Mesenchymal stem cell (in vitro differentiated cells and primary cell): ENCODE results near the gene CHIA. TPM values are rescaled to one million over a fixed set of nuclear protein-coding genes. Genes with fewer than 3 reads are reported as not detected.
A peak's percentile ranks its signal among the peaks of the same experiment; 100 is the strongest.

Experiments
- DNase-seq: peaks from one replicate; pipeline ENCODE4 v3.0.0-alpha.2; 2013
- H2AFZ ChIP-seq: one replicate; pipeline ENCODE4 v1.6.1; 2013; ENCODE audit warnings: low read depth, mild to moderate bottlenecking, control low read depth, inconsistent platforms, low read length, moderate library complexity
- H2AK5ac ChIP-seq: 2 replicates; pipeline ENCODE4 v1.6.1; 2013; ENCODE audit warnings: low read length, moderate library complexity, mild to moderate bottlenecking, inconsistent platforms; ENCODE audit not compliant: severe bottlenecking
- H2BK120ac ChIP-seq: one replicate; pipeline ENCODE4 v1.6.1; 2013; ENCODE audit warnings: low read depth, mild to moderate bottlenecking, inconsistent platforms, low read length, moderate library complexity
- H2BK12ac ChIP-seq, 2 experiments: one replicate each; pipeline ENCODE4 v1.6.1; 2013; ENCODE audit warnings: inconsistent platforms in 2 of 2, low read length in 2 of 2, mild to moderate bottlenecking in 2 of 2, moderate library complexity in 2 of 2, control low read depth in 1 of 2
- H2BK15ac ChIP-seq: one replicate; pipeline ENCODE4 v1.6.1; 2013; ENCODE audit warnings: mild to moderate bottlenecking, low read depth, inconsistent platforms; ENCODE audit not compliant: poor library complexity, severe bottlenecking
- H2BK5ac ChIP-seq: 2 replicates; pipeline ENCODE4 v1.6.1; 2013; ENCODE audit warnings: low read depth, mild to moderate bottlenecking, low read length, control low read depth, inconsistent platforms; ENCODE audit not compliant: poor library complexity, severe bottlenecking
- H3K14ac ChIP-seq, 2 experiments: one replicate each; pipeline ENCODE4 v1.6.1; 2013; ENCODE audit warnings: inconsistent platforms in 2 of 2, low read length in 2 of 2, control low read depth in 1 of 2, mild to moderate bottlenecking in 1 of 2, moderate library complexity in 1 of 2
- H3K18ac ChIP-seq, 2 experiments: one replicate each; pipeline ENCODE4 v1.6.1; 2013; ENCODE audit warnings: inconsistent platforms in 2 of 2, low read length in 2 of 2, control low read depth in 1 of 2, low read depth in 1 of 2, mild to moderate bottlenecking in 1 of 2
- H3K23ac ChIP-seq, 2 experiments: one replicate each; pipeline ENCODE4 v1.6.1; 2013; ENCODE audit warnings: inconsistent platforms in 2 of 2, low read length in 2 of 2, mild to moderate bottlenecking in 2 of 2, moderate library complexity in 2 of 2, control low read depth in 1 of 2
- H3K27ac ChIP-seq: 2 replicates; pipeline ENCODE4 v1.5.1; 2013; ENCODE audit warnings: mild to moderate bottlenecking, moderate library complexity, low read length, control low read depth, inconsistent platforms; ENCODE audit not compliant: poor library complexity, severe bottlenecking
- H3K27me3 ChIP-seq, 2 experiments: 2 replicates each; pipeline versions ENCODE4 v1.6.1 to v1.7.0; 2013; ENCODE audit warnings: low read length in 2 of 2, mild to moderate bottlenecking in 2 of 2, moderate library complexity in 2 of 2, control low read depth in 1 of 2, inconsistent platforms in 1 of 2; ENCODE audit not compliant: control insufficient read depth in 1 of 2, insufficient read depth in 1 of 2
- H3K36me3 ChIP-seq, 2 experiments: 2 replicates each; pipeline versions ENCODE4 v1.6.1 to v1.7.0; 2013; ENCODE audit warnings: low read length in 2 of 2, control low read depth in 1 of 2, inconsistent platforms in 1 of 2, low read depth in 1 of 2, mild to moderate bottlenecking in 1 of 2; ENCODE audit not compliant: insufficient read depth in 2 of 2, control insufficient read depth in 1 of 2
- H3K4ac ChIP-seq, 2 experiments: one replicate each; pipeline ENCODE4 v1.6.1; 2013; ENCODE audit warnings: inconsistent platforms in 2 of 2, low read length in 2 of 2, mild to moderate bottlenecking in 2 of 2, moderate library complexity in 2 of 2, control low read depth in 1 of 2, low read depth in 1 of 2
- H3K4me1 ChIP-seq: 2 replicates; pipeline ENCODE4 v1.6.1; 2013; ENCODE audit warnings: low read depth, low read length, control low read depth; ENCODE audit not compliant: control insufficient read depth, insufficient read depth
- H3K4me2 ChIP-seq: 2 replicates; pipeline ENCODE4 v1.6.1; 2013; ENCODE audit warnings: low read length, mild to moderate bottlenecking, inconsistent platforms; ENCODE audit not compliant: poor library complexity, severe bottlenecking
- H3K4me3 ChIP-seq, 2 experiments: 2 replicates each; pipeline versions ENCODE4 v1.5.1 to v1.7.0; 2013; ENCODE audit warnings: low read length in 2 of 2, mild to moderate bottlenecking in 2 of 2, control low read depth in 1 of 2, low read depth in 1 of 2; ENCODE audit not compliant: insufficient read depth in 1 of 2
- H3K79me1 ChIP-seq: replicated peaks from 2 replicates; pipeline ENCODE4 v1.6.1; 2013; ENCODE audit warnings: mild to moderate bottlenecking, control low read depth, low read length, inconsistent platforms; ENCODE audit not compliant: poor library complexity, severe bottlenecking
- H3K9ac ChIP-seq: 2 replicates; pipeline ENCODE4 v1.7.0; 2013; ENCODE audit warnings: mild to moderate bottlenecking, low read length, moderate library complexity
- H3K9me3 ChIP-seq: 2 replicates; pipeline ENCODE4 v1.7.0; 2013; ENCODE audit warnings: mild to moderate bottlenecking, low read length; ENCODE audit not compliant: control insufficient read depth
- H4K8ac ChIP-seq: one replicate; pipeline ENCODE4 v1.6.1; 2013; ENCODE audit warnings: inconsistent platforms, mild to moderate bottlenecking, low read length, moderate library complexity
- H4K91ac ChIP-seq: one replicate; pipeline ENCODE4 v1.6.1; 2013; ENCODE audit warnings: mild to moderate bottlenecking, low read length, inconsistent platforms
- whole genome bisulfite sequencing: methylation state at CpG from one replicate; pipeline ENCODE4 v1.1.7; 2013; ENCODE audit warnings: mixed read lengths; 5-methylcytosine and 5-hydroxymethylcytosine counted together
- polyA plus RNA-seq, 2 experiments: library from polyadenylated mRNA; stranded (reverse); fragments of 200-250 nt; gene quantifications; one replicate each; pipeline ENCODE4 v1.2.3, GENCODE V29; 2013

The CHIA gene
- polyA plus RNA-seq (2013, experiment 1 of 2): not detected
- polyA plus RNA-seq (2013, experiment 2 of 2): not detected

DNA sequence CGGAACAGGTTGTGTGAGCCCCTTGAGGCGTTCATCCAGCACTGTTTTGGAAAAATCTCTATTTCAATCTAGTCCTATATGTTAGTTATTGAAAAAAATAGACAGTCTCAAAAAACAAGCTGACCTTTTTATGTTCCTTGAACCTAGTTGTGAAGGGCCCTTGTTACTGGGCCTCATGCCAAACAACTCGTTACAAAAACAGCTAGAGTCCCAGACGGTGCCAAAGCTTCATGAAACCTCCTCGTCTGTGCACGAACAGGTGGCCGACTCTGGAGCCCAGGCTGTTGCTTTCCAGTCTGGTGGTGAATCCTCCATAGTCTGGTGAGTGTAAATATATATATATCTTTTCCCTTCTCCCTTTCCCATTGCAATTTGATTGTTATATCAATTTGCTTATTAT is at the start of gene CHIA:
Gene CHIA (plus strand): TSS at position 222 of the 400 bp plus-strand sequence. CDS start 19,617 bp downstream, outside the sequence.
- Histone ChIP-seq H3K79me1 (no peaks in the 10 kb centered on the region), H3K27me3 (peaks cover 0 to 4% of the 10 kb centered on the region in 2 experiments), H2BK5ac (no peak within 1 kb of the TSS), H3K4me2 (no peak within 1 kb of the TSS), H2BK15ac (no peak within 1 kb of the TSS), H3K4me3 (no peak within 1 kb of the TSS), H2BK120ac (no peak within 1 kb of the TSS), H3K9me3 (no peaks in the 10 kb centered on the region), H2AK5ac (no peak within 1 kb of the TSS), H3K9ac (no peak within 1 kb of the TSS), H3K18ac (no peak within 1 kb of the TSS), H3K14ac (no peak within 1 kb of the TSS), H3K4me1 (no peaks in the 10 kb centered on the region), H2BK12ac (no peak within 1 kb of the TSS), H4K8ac (no peak within 1 kb of the TSS), H2AFZ (no peak within 1 kb of the TSS), H3K27ac (no peak within 1 kb of the TSS), H3K36me3 (no peaks in the 10 kb centered on the region), H3K4ac (no peak within 1 kb of the TSS), H4K91ac (no peak within 1 kb of the TSS), H3K23ac (no peak within 1 kb of the TSS)
- whole genome bisulfite sequencing: 89% methylated on average over 1 of the region's 7 CpGs
- no peak for DNase-seq

DNA sequence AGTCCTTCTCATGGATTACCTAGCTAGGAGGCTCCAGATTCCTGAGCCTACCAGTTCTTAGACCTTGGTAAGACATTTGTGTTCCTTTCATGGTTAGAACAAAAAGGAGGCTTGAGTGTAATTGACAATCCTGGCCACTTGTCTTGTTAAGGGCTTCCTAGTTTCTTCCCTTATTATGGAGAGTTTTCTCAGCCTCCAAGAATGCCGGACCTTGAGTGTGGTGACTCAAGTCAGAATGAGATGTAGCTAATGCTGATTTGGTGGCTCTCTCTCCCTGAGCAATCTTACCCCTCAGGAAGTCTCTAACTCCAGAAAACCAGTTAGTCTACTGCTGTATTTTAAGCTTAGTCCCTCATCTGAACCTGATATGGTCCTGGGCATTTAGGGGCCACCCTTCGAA is 48.9 kb upstream of the CHIA start:
- H3K9ac ChIP-seq: no peak overlapping the region
- no peak overlapping the region for H3K4me3 ChIP-seq
- no peak overlapping the region for H2AFZ ChIP-seq
- no peak for DNase-seq
- no peak overlapping the region for H4K8ac ChIP-seq
- H3K14ac ChIP-seq: no peak overlapping the region
- H3K4me1 ChIP-seq: no peaks in the 10 kb centered on the region
- H3K4me2 ChIP-seq: no peak overlapping the region
- H2BK12ac ChIP-seq: no peak overlapping the region
- peaks cover 0 to 11% of the 10 kb centered on the region in 2 experiments for H3K27me3 ChIP-seq
- no peak overlapping the region for H3K23ac ChIP-seq
- no peak overlapping the region for H2BK120ac ChIP-seq
- no peak overlapping the region for H3K27ac ChIP-seq
- H2BK5ac ChIP-seq: no peak overlapping the region
- H3K36me3 ChIP-seq: no peaks in the 10 kb centered on the region
- H3K4ac ChIP-seq: no peak overlapping the region
- no peaks in the 10 kb centered on the region for H3K79me1 ChIP-seq
- no peak overlapping the region for H4K91ac ChIP-seq
- WGBS: 71% methylated on average over 2 of the region's 2 CpGs
- no peak overlapping the region for H2BK15ac ChIP-seq
- H3K18ac ChIP-seq: no peak overlapping the region
- no peak overlapping the region for H2AK5ac ChIP-seq
- H3K9me3 ChIP-seq: no peaks in the 10 kb centered on the region

GRCh38 chr1:111242805-111243523 is 47.7 kb upstream of the CHIA start:
- Histone ChIP-seq H3K9ac (no peak overlapping the region), H3K23ac (no peak overlapping the region), H2BK15ac (no peak overlapping the region), H3K18ac (peak overlapping the region in 1 of 2 experiments; percentile 21), H2AK5ac (no peak overlapping the region), H3K36me3 (no peaks in the 10 kb centered on the region), H4K8ac (no peak overlapping the region), H3K27ac (no peak overlapping the region), H2BK120ac (no peak overlapping the region), H4K91ac (no peak overlapping the region), H3K4ac (no peak overlapping the region), H3K14ac (no peak overlapping the region), H3K27me3 (peaks cover 0 to 18% of the 10 kb centered on the region in 2 experiments), H2BK12ac (no peak overlapping the region), H3K9me3 (no peaks in the 10 kb centered on the region), H3K4me3 (no peak overlapping the region), H3K79me1 (no peaks in the 10 kb centered on the region), H2BK5ac (no peak overlapping the region), H3K4me1 (no peaks in the 10 kb centered on the region), H3K4me2 (no peak overlapping the region), H2AFZ (no peak overlapping the region)
- DNase-seq: no peak
- 55% methylated on average over 4 of the region's 4 CpGs for WGBS

DNA sequence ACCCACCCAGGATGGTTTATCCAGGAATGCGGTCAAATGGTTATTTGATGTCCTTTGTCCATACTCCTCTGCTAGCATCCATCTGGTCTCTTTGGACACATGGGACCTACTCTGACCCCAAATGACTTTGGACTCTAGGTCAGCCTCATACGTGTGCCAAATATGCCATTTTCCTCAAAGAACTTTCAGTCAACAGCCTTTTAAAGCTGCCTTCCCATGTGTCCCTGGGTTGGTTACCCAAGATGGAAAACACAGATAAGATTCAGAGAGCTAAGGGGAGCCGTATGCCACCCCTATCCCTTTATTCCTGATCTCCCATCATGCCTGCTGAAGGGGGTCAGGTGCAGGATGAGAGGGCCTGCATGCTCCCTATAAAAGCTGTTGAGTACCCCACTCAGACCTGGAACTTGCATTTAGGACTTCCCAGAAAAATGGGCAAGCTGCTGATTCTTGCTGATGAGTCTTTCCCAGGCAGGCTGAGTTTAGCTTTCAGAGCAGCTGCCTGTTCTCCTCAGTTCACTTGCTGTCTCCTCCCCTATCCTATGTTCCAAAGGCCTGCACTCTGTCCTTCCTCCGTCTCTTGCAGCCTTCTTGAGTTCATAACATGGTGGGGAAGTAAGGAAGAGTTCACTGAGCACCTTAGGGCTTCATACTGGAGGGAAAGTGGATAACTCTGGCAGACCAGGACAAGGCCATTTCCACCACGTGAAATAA is 43.4 kb upstream of the CHIA start:
- Histone ChIP-seq H3K79me1 (no peaks in the 10 kb centered on the region), H2AK5ac (no peak overlapping the region), H3K14ac (no peak overlapping the region), H3K4me3 (no peak overlapping the region), H3K18ac (no peak overlapping the region), H4K8ac (no peak overlapping the region), H3K36me3 (no peaks in the 10 kb centered on the region), H2BK120ac (no peak overlapping the region), H3K4me1 (no peaks in the 10 kb centered on the region), H2BK15ac (no peak overlapping the region), H3K4me2 (no peak overlapping the region), H3K9ac (no peak overlapping the region), H2BK5ac (no peak overlapping the region), H3K27me3 (peaks cover 0 to 13% of the 10 kb centered on the region in 2 experiments), H3K9me3 (no peaks in the 10 kb centered on the region), H4K91ac (no peak overlapping the region), H3K27ac (no peak overlapping the region), H2BK12ac (no peak overlapping the region), H2AFZ (no peak overlapping the region), H3K4ac (no peak overlapping the region), H3K23ac (no peak overlapping the region)
- no peak for DNase-seq
- 72% methylated on average over 4 of the region's 5 CpGs for WGBS
